IPS DF 19.7 (cell line): ENCODE measurements around the gene NAXD.
A peak's percentile ranks its signal among the peaks of the same experiment; 100 is the strongest.
"Not testable (repeated sequence)": the region's sequence is repeated elsewhere in the genome, so short reads cannot be mapped to it uniquely, and the experiment has no call there.

Experiments
- DNase-seq: peaks from one replicate; pipeline ENCODE4 v3.0.0-alpha.2; 2013; ENCODE audit warnings: low read depth, low spot score

The NAXD gene

GRCh38 chr13:110663491-110663890 is 48.1 kb downstream of the NAXD start:
- no peak for DNase-seq

- DNase-seq = no peak
Observed at GRCh38 chr13:110664041-110664440, 48.7 kb downstream of the NAXD start.

GRCh38 chr13:110664673-110665072 is 49.3 kb downstream of the NAXD start:
- DNase-seq = no peak

- no peak for DNase-seq
Observed at GRCh38 chr13:110665491-110666254, 50.3 kb downstream of the NAXD start.

GRCh38 chr13:110666255-110666533 is 50.8 kb downstream of the NAXD start:
- DNase-seq = no peak

- no peak for DNase-seq
Observed at GRCh38 chr13:110669036-110669435, 53.7 kb downstream of the NAXD start.

GRCh38 chr13:110669814-110670213 is 54.5 kb downstream of the NAXD start:
- not testable (repeated sequence) for DNase-seq

GRCh38 chr13:110676595-110677587 is 61.5 kb downstream of the NAXD start:
- no peak for DNase-seq

GRCh38 chr13:110677731-110678545 is 62.6 kb downstream of the NAXD start:
- no peak for DNase-seq

GRCh38 chr13:110680852-110681251 is 65.5 kb downstream of the NAXD start:
- DNase-seq = peak; percentile 15

GRCh38 chr13:110681868-110682550 is 66.7 kb downstream of the NAXD start:
- DNase-seq = no peak

- no peak for DNase-seq
Observed at GRCh38 chr13:110682746-110683145, 67.4 kb downstream of the NAXD start.

GRCh38 chr13:110683203-110683883 is 68.0 kb downstream of the NAXD start:
- DNase-seq = no peak

- no peak for DNase-seq
Observed at GRCh38 chr13:110683921-110684320, 68.6 kb downstream of the NAXD start.

GRCh38 chr13:110684388-110685056 is 69.2 kb downstream of the NAXD start:
- no peak for DNase-seq

GRCh38 chr13:110685305-110686020 is 70.1 kb downstream of the NAXD start:
- DNase-seq = no peak

- no peak for DNase-seq
Observed at GRCh38 chr13:110687736-110688135, 72.4 kb downstream of the NAXD start.

GRCh38 chr13:110689041-110689440 is 73.7 kb downstream of the NAXD start:
- DNase-seq = no peak
